Measurements from ENCODE around the gene CEACAM19. TPM values are rescaled to one million over a fixed set of nuclear protein-coding genes. Genes with fewer than 3 reads are reported as not detected.

CEACAM19 gene
- total and polyA plus RNA-seq, 2 of the 13 experiments (the other 11 are each of a cell fraction or from before 2014, with no cell fraction given): 1.3 to 4.0 TPM

DNA sequence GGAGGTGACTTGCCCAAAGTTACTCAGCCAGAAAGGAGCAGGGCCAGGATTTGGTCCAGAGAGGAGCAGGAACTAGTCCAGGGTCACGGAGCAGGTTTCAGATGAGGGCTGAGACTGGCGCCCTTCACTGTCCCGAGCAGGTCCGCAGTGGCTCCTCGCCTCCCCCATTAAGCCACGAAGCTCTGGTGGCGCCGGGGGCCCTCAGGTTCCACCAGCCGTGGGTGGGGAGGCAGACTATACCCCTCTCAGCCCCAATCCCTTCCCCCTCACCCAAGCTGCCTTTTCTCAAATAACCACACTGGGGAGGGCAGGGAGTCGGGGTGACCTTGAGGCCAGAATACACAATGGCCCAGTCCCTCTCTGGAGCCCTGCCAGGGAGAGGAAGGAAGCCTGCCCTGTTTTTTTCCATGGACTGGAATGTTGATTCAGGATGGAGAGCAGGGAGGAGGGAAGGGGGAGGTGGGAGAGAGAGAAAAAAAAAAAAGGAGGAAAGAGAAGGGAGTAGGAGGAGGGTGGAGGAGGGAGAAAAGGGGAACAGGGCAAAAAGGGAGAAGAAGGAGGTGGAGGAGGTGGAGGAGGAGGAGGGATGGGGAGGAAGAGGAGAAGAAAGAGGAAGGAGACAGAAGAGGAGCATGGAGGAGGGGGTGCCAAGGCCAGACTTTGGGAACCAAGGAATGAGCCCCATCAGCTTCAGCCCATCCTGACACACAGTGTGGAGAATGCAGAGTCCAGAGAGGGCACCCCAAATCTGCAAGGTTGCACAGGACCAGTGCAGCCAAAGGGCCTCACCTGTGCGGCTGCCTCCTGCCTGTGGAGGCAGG lies 47.4 kb downstream of the CEACAM19 start (continued):
- TF ChIP-seq KLF9 (CRISPR knock-in tag; IDR thresholded peaks at IDR 0.05; ENCODE audit: low read depth) (no peak), RXRA (CRISPR knock-in tag; IDR thresholded peaks at IDR 0.05) (peak; percentile 47; the same call in 1 of the 2 replicates), NFE2L1 (CRISPR knock-in tag; IDR thresholded peaks at IDR 0.05; ENCODE audit: borderline replicate concordance) (no peak), ZNF446 (CRISPR knock-in tag; IDR thresholded peaks at IDR 0.05) (no peak), ZNF709 (CRISPR knock-in tag; IDR thresholded peaks at IDR 0.05) (no peak), ZFP37 (CRISPR knock-in tag; IDR thresholded peaks at IDR 0.05; ENCODE audit: borderline replicate concordance) (no peak), ZSCAN31 (CRISPR knock-in tag; IDR thresholded peaks at IDR 0.05; ENCODE audit: low read depth) (peak; percentile 36; the same call in 1 of the 2 replicates), ZNF543 (CRISPR knock-in tag; IDR thresholded peaks at IDR 0.05) (peak; percentile 69), ESRRA (CRISPR knock-in tag; IDR thresholded peaks at IDR 0.05; ENCODE audit: low read depth) (peak; percentile 98), HIVEP1 (CRISPR knock-in tag; IDR thresholded peaks at IDR 0.05) (0 out of 2 replicates have a peak, but pooled peaks have one; percentile 32), ZNF121 (CRISPR knock-in tag; IDR thresholded peaks at IDR 0.05) (peak; percentile 44; the same call in 1 of the 2 replicates), SMARCE1 (IDR thresholded peaks at IDR 0.05; ENCODE audit: borderline replicate concordance) (no peak), MXI1 (IDR thresholded peaks at IDR 0.05; ENCODE audit: borderline replicate concordance, low read depth, low read length) (no peak), MNT (IDR thresholded peaks at IDR 0.05) (no peak), NFKB2 (CRISPR knock-in tag; IDR thresholded peaks at IDR 0.05; ENCODE audit: borderline replicate concordance) (peak; percentile 73; the same call in 1 of the 2 replicates)
- TF ChIP-seq, protein P1, sequence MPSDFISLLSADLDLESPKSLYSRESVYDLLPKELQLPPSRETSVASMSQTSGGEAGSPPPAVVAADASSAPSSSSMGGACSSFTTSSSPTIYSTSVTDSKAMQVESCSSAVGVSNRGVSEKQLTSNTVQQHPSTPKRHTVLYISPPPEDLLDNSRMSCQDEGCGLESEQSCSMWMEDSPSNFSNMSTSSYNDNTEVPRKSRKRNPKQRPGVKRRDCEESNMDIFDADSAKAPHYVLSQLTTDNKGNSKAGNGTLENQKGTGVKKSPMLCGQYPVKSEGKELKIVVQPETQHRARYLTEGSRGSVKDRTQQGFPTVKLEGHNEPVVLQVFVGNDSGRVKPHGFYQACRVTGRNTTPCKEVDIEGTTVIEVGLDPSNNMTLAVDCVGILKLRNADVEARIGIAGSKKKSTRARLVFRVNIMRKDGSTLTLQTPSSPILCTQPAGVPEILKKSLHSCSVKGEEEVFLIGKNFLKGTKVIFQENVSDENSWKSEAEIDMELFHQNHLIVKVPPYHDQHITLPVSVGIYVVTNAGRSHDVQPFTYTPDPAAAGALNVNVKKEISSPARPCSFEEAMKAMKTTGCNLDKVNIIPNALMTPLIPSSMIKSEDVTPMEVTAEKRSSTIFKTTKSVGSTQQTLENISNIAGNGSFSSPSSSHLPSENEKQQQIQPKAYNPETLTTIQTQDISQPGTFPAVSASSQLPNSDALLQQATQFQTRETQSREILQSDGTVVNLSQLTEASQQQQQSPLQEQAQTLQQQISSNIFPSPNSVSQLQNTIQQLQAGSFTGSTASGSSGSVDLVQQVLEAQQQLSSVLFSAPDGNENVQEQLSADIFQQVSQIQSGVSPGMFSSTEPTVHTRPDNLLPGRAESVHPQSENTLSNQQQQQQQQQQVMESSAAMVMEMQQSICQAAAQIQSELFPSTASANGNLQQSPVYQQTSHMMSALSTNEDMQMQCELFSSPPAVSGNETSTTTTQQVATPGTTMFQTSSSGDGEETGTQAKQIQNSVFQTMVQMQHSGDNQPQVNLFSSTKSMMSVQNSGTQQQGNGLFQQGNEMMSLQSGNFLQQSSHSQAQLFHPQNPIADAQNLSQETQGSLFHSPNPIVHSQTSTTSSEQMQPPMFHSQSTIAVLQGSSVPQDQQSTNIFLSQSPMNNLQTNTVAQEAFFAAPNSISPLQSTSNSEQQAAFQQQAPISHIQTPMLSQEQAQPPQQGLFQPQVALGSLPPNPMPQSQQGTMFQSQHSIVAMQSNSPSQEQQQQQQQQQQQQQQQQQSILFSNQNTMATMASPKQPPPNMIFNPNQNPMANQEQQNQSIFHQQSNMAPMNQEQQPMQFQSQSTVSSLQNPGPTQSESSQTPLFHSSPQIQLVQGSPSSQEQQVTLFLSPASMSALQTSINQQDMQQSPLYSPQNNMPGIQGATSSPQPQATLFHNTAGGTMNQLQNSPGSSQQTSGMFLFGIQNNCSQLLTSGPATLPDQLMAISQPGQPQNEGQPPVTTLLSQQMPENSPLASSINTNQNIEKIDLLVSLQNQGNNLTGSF (CRISPR knock-in tag; IDR thresholded peaks at IDR 0.05): peak; percentile 88
- TF ChIP-seq, protein P2, sequence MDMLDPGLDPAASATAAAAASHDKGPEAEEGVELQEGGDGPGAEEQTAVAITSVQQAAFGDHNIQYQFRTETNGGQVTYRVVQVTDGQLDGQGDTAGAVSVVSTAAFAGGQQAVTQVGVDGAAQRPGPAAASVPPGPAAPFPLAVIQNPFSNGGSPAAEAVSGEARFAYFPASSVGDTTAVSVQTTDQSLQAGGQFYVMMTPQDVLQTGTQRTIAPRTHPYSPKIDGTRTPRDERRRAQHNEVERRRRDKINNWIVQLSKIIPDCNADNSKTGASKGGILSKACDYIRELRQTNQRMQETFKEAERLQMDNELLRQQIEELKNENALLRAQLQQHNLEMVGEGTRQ (IDR thresholded peaks at IDR 0.05; ENCODE audit: low read depth, low read length): no peak
- TF ChIP-seq, protein P2 (CRISPR knock-in tag; IDR thresholded peaks at IDR 0.05; ENCODE audit: borderline replicate concordance): no peak
- TF ChIP-seq, protein P3, sequence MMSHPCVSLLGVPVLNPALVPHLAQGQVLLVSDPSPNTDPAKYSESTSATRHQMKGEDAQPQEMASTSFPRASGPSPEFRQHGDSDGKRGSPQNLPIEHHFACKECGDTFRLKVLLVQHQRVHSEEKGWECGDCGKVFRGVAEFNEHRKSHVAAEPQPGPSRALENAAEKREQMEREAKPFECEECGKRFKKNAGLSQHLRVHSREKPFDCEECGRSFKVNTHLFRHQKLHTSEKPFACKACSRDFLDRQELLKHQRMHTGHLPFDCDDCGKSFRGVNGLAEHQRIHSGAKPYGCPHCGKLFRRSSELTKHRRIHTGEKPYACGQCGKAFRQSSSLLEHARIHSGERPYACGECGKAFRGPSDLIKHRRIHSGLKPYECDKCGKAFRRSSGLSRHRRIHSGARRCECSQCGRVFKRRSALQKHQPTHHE (CRISPR knock-in tag; IDR thresholded peaks at IDR 0.05; ENCODE audit: borderline replicate concordance): no peak
